A204.1 (cell line): ENCODE results near the gene CTNNA3.

ENCODE experiments used
- FAIRE-seq: peaks from 2 replicates; lab custom pipeline; 2012; peaks lifted over from hg19 to GRCh38; lab: Jason Lieb, UNC

CTNNA3 gene

DNA sequence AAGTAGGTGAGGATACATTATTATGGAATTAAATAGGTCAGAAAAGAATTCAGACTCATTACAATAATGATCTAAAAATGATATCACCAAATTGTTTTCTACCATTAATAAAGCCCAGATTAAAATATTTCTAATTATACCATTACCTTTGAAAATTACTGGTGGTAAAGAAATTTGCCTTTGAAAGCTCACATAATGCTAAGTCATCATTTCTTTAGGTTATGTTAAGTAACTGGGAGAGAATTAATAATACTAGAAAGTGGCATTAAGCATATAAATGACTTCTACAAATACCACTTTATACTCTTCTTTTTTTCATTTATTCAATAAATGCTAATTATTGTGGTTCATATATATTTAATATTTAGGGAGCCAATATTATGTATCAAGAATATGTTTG is 1411.4 kb downstream of the CTNNA3 start:
- no peak for FAIRE-seq

DNA sequence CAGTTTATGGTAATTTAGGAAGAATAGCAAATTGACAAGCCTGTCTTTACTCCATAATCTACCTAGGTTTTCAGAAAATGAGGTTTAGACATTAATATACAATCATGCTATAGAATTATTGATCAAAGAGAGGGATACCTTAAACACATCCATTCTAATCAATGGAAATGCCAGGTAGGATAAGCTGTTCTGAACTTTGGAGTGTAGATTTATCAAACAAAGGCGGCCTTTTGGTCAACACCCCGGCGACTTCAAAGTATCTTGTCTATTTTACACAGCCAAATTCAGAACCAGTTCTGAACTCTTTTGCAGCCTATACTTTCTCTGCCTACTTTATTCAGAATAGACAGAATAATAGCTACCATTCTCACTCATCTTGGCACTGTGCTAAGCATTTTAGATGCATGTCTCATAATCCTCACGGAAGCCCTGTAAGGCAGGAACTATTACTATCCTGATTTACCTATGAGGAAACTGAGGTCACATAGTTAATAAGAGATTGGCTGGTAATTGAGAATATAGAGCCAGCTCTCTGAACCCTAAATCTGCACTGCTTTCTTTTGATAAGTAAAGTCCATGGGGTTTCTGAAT is 1412.0 kb downstream of the CTNNA3 start:
- no peak for FAIRE-seq

DNA sequence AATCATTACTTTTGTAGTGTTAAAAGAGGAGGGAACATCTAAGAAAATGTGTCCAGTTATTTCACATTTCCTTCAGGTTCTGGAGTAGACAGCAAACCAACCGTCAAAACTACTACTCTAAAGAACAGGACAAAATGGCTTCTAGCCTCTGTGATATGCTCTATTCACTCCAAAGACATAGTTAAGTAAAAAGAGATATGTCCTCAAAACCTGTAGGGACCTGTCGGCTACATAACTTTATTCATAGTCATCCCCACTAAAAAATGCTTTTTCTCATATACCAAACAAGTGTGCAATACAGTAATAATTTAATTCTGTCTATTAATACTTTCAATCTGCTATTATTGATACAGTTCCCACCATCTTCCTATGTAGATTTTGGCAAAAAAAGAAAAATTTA is 1412.9 kb downstream of the CTNNA3 start:
- no peak for FAIRE-seq

DNA sequence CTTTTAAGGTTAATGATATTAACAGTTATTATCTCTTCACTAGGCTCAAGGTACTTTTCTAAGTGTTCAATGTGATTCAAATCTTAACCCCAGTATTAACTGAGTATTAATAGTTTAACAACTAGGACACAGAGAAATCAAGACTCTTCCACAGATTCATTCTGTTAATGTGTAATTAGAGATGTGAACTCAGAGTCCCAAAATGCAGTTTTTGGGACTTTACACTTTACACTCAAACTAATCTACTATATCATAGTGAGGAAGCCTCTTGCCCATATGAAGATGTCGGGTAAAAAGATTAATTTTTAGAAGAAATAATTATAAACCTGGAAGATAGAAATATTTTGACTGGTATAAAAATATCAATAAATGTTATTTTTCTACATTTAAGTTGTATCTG is 1414.7 kb downstream of the CTNNA3 start:
- FAIRE-seq: no peak

DNA sequence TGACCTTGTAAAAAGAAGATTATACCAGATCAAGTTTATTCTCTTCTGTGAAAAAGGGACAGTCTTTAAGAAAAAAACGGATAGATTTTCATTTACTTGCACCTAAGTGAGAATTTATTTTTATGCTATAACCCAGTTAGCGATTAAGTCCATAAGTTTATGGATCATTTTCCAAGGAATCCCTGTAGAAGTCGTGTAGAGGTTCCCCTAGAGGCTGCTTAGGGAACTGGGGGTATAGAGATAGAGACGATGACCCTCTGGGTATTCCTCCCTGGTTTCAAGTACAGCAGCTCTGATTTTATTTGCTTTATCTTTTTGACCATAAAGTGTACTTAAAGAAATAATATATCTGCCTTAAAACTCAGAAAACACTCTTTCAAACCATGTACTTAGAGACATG is 1418.5 kb downstream of the CTNNA3 start:
- no peak for FAIRE-seq

DNA sequence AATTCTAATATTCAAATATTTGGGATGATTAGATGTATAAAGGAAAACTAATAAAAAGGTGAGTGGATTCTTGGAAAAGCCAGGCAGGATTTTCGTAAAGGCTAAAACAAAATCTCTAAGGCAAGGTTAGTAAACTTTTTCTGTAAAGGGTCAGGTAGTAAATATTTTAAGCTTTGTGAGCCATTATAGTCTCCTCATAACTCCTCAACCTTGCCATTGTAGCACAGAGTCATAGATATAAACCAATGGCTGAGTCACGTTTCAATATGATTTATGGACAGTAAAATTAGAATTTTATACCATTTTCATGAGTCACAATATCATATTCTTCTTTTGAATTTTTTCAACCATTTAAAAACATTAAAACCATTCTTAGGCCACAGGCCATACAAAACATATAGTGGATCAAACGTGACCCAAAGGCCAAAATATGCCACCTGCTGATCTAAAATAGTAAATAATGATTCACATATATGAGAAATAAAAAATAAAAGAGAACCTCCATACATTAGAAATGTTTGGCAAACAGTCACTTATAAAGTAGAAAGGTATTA is 1422.0 kb downstream of the CTNNA3 start:
- FAIRE-seq: no peak

DNA sequence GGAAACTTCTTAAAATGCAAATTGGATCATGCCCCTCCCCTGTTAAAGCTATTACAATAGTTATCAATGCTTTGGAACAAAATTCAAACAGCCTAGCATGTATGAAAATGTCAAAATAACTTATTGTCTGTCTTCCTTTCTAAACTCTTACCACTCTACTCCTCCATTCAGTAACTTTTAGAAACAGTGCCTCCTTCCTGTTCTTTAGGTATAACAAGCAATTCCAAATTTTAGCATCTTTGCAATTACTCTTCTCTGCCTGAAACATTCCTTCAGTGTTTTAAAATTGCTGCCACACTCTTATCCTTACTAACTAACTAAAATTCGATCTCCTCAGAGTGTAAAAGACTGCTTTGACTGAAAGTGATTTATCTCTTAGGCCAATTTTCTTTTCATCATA is 1430.6 kb downstream of the CTNNA3 start:
- FAIRE-seq: no peak

DNA sequence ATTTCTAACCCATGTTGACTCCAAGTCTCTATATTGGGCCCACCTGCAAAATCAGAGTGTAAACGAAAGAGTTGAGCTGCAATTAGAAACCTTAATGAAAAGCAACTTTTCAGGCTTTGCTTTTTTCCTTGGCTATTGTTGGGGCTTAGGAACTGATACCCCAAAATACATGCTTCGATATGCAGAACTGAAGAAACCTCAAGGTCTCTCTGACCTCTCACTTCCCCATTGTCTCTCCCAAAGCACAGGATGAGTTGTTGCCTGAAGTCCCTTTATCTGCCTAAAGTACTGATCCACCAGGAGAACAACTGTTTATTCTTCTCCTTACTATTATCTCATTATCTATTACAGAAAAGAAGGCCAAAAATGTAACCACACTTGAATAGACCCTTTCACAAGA is 1436.2 kb downstream of the CTNNA3 start:
- no peak for FAIRE-seq

DNA sequence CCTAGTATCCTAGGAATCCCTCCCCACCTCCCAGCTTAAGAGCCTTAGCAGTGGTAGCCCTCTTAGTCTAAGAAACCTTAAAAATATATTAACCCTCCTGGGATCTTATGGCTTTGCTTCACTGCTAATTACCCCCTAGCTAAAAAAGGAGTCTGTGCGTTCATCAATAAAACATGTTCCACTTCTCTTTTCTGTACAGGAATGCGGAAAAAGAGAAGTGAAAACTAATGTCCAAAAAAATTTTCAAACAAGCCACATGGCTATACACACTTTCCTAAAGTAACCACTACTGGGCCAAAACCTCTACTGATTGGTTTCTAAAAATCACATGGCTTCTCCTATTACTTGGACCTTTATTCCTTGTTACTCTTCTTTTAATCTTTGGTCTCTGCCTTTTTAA is 1437.3 kb downstream of the CTNNA3 start:
- FAIRE-seq: no peak

DNA sequence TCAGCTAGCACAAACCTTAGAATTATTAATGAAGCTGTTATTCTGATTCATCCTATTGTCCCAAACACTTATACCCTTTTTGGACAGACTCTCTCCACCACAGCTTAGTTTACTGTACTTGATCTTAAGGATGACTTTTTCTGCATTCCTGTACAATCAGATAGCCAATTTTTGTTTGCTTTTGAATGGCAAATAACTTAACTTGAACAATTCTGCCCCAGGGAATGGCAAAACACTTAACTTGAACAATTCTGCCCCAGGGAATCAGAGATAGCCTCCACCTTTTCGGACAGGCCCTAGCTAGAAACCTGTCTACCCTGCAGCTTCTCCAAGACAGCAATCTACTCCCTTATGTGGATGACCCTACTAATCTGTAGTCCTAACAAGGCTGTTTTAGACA is 1438.2 kb downstream of the CTNNA3 start:
- FAIRE-seq: no peak

DNA sequence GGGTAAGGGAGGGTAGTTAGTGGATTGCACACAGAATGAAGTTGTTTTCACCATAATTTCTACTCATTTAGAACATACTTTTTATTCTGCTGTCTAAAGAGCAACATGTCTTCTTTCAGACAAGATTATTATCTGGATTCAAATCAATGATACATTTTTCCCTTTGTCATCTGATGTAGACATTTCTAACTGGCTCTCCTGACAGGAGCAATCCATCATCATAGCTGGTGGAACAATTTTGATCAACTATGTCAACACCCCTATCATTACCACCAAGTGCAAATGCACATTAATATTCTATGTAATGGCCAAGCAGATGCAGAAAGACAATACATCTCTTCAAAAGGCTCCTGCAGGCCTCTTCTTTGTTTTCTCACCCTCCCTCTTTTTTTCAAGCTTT is 1443.0 kb downstream of the CTNNA3 start:
- no peak for FAIRE-seq

DNA sequence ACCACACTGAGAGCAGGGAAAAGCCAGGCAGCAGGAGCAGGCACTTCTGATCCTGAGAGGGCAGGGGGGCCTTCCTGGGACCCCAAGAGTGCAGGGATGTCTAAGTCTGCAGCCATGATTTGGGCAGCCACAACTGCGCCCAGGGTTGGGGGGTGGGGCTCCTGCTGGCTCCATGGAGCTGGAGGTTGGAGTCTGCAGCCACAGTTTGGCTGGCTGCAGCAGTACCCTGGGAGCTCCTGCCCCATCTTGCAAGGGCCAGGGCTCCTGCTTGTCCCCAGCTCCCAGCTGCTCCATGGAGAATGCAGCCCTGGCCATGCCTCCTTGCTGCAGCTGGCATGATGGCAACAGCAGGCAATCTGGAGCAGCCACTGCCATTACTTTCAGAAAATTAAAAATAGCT is 1449.8 kb downstream of the CTNNA3 start:
- FAIRE-seq: no peak

DNA sequence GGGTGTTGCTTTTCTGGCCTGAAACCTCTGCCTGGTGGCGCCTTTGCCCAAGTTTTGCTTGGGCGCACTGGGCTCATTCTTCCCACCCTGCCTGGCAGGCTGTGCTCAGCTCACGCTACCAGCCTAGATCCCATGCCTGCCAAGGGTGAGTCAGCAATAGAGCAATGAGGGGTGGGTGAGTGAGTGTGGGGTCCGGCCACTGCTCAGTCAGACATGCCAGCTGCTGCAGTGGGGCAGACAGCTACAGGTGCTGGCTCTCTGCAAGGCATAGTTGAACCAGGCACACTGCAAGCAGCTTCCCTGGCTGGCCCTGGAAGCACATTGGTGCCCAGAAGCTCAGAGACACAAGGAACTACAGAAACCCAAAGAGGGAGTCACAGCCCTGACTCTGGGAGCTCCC is 1451.0 kb downstream of the CTNNA3 start:
- no peak for FAIRE-seq

DNA sequence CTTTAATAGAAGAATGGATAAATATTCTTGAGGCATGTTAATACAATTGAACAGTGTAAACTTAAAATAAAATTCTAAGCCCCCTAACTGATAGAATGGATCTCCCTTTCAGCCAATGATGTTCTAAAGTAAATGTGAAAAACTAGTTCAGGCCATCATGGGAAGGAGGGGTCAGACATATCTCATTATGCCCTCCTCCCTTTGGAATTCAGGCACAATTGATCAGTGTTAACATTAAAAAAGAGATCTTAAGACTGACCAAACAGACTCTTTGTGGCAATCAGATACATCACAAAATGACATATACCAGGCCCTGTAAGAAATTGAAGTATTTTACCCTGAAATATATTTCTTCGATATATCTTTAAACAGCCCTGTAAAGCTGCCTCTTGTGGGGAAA is 1453.1 kb downstream of the CTNNA3 start:
- FAIRE-seq: no peak

DNA sequence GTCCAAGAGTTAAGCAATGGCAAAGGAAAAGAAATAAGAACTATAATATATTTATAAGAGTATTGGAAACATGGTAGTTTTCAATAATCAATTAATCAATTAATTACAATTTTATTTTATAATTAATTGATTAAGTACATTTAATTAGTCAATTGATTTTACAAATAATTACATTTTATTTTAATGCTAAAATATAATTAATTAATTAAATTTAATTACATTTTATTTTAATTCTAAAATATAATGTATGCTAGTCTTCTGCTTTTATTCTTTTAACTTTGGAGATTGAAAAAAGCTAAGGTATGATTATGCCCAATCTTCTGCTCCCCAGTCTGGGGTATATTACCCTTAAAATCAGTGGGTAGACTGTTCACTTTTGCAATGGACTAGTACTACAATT is 1456.9 kb downstream of the CTNNA3 start:
- FAIRE-seq: peak; percentile 66

DNA sequence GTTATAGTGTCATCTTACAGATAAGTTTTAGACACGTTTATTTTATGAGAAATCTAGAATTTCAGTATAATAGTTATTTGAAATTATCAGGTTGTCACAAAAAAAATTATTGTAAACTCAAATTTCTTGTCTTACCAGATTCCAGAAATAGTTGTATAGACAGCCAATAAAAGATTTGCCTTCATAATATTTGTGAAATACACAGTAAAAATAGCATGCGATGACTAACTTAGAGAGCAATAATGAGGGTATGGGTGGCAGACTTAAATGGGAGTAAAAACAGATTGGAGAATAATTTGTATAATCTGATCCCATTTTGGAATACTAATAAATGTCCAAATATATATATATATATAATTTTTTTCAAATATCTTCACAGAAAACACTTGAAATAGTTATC is 1457.7 kb downstream of the CTNNA3 start:
- FAIRE-seq: no peak

DNA sequence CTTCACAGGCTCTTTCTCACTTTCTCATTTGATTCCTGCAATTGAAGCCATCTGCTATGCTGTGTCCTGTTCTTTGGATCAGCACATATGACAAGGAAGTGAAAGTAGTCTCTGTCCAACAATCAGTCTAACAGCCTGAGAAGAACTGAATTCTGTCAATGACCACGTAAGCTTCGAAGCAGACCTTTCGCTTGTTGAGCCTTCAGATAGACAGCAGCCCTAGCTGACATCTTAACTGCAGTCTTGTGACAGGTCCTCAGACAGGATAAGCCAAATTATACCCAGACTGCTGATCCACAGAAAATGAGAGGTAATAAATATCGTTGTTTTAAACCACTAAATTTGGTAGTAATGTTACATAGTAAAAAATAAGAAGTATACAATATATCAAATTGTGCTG is 1461.1 kb downstream of the CTNNA3 start:
- FAIRE-seq: no peak

DNA sequence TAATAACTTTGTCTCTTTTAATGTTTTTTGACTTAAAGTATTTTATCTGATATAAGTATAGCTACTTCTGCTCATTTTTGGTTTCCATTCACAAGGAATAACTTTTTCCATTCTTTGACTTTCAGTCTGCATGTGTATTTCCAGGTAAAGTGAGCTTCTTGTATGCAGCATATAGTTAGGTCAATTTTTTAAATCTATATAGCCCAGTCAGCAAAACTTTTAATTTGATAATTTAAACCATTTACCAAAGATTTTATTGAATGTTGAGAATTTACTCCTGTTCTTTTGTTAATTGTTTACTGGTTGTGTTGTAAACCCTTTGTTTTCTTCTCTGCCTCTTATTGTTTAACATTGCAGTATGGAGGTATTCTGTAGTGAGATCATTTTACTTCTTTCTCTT is 1467.1 kb downstream of the CTNNA3 start:
- FAIRE-seq: no peak

DNA sequence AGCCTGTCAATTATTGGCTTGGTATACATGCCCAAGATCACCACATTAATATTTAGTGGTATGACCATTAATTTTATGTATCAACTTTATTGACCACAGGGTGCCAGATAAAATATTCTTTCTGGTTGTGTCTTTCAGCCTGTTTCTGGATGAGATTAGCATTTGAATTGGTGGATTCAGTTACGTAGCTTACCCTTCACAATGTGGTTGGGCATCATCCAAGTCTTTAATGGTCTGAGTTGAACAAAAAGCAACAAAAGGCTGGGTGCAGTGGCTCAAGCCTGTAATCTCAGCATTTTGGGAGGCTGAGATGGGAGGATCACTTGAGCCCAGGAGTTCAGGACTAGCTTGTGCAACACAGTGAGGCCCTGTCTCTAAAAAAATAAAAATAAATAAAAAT is 1472.3 kb downstream of the CTNNA3 start:
- no peak for FAIRE-seq

DNA sequence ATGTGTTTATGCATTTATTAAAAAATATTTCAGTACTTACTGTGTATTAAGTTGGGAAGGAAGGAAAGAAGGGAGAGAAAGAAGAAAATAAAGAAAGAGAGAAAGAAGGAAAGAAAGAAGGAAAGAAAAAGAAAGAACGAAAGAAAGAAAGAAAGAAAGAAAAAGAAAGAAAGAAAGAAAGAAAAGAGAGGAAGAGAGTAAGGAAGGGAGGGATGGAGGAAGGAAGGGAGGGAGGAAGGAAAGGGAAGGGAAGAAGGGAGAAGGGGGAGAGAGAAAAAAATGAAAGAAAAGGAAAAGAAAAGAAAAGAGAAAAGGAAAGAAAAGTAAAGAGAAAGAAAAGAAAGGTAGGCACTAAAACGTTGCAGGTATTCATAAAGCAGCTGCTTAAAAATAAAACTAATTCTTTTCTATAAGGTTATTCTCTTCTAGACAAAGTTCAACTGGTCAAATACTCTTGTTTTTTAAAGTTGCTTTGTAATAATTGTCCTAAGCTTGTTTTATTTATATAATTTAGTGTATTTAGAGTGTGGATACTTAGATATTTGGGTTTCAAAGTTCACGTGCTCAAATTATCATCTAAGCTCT is 1473.4 kb downstream of the CTNNA3 start:
- FAIRE-seq: no peak

DNA sequence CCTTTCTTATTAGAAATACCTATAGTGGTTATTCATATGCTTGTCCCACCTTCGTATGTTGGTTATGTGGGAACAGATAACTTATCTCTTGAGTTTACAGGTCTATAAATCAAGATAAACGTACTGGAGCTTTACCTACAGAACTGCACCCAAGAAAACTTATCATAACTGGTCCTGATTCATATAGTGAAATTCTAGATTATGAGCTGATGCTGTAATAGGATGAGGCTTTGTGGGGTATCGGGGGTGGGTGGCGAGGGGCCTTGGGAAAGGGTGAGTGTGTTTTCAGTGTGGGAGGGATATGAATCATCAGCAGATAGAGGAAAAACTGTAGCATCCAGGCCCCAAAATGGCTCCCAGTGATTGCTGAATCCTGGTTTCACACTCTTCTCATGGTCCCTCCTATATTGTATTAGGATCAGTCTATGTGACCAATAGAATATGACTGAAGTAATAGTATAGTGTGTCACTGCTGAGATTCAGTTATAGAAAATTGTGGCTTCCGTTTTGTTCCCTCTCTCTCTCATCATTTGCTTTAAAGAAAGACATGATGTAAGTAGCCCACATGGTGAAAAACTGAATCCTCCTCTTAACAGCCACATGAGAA is 1476.9 kb downstream of the CTNNA3 start:
- no peak for FAIRE-seq

DNA sequence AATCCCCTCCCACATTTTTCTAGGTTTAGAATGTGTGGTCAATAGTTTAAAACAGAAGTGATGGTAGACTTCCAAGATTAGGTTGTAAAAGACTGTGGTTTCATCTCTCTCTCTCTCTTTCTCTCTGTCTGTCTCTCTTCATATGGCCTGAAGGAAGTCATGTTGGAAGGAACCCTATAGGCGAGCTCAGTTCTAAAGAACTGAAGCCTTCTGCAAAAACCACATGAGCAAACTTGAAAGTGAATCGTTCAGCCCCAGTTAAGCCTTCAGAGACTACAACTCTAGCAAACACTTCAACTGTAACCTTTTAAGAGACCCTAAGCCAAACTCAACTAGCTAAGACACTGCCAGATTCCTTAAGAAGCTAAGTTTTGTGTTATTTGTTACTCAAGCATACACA is 1477.7 kb downstream of the CTNNA3 start:
- FAIRE-seq: no peak

DNA sequence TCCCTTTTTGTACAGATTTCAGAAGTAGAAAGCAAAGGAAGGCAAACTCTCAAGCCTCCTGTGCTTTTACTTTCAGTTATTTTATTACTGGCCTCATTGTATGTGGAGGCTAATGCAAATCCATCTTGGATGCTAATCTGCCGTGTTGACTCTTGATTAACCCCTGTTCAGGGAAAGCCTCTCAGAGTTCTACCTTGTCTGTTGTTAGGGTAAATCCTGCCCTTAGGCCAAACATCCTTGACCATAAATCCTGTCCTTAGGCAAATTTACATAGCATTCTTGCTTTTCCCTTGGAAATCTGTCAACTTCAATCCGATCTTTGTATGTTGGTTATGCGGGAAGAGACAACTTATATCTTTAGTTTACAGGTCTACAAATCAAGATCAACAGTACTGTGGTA is 1480.1 kb downstream of the CTNNA3 start:
- FAIRE-seq: no peak
